OCI-M1 (cell line): Measurements from ENCODE around the gene KIR2DL1.
"Not testable (repeated sequence)": the region's sequence is repeated elsewhere in the genome, so short reads cannot be mapped to it uniquely, and the experiment has no call there.

Experiments used
- DNase-seq: peaks from one replicate; lab custom pipeline; 2025; lab: John Stamatoyannopoulos, UW

Gene KIR2DL1

DNA sequence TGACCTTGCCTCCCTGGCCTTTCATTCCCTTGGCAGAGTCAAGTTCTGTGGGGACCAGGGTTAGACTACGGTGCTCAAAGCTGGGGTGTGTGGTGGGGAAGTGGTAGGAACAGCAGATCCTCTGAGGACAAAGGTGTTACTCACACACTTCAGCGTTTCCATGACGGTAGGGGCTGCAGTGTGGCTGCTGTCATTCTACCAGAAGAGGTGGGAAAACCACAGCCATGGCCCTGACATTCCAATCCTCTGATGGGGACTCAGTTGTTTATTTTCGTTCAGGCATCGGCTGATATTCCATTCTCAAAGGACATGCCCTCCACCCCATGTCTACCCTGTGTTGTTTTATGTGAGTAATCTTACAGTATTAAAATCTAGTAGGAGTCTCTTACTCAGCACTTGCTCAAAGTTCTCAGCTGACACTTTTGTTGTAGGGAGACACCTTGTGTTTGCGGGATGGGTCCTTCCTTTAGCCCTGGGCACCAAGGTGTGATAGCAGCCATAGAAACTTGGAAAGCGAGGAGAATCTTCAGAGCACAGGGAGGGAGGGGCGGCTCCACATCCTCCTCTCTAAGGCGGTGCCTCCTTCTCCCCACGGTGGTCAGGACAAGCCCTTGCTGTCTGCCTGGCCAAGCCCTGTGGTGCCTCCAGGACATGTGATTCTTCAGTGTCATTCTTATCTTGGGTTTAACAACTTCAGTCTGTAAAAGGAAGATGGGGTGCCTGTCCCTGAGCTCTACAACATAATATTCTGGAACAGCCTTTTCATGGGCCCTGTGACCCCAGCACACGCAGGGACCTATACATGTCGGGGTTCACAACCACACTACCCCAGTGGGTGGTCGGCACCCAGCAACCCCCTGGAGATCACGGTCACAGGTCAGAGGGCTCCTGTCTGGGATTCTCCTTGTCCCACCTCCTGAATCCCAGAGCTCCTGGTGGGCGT is 1.7 kb downstream of the KIR2DL1 start:
- not testable (repeated sequence) for DNase-seq

DNA sequence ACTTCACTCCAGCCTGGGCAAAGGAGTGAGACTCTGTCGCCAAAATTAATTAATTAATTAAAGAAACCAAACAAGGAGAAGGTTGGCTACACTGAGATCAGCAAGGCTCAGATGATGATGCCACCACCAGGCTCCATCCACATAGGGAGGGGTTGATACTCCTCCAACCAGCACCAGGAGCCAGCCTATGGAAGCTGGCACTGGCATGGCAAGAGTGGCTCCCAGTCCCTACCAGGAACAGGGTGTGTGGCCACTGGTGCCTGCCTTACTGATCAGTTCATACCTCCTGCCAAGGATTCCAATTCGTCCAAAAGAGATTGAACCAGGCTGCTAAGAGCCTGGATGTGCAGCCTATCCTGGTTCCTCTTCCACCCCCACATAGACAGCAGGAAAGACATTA is 3.1 kb downstream of the KIR2DL1 start:
- not testable (repeated sequence) for DNase-seq

DNA sequence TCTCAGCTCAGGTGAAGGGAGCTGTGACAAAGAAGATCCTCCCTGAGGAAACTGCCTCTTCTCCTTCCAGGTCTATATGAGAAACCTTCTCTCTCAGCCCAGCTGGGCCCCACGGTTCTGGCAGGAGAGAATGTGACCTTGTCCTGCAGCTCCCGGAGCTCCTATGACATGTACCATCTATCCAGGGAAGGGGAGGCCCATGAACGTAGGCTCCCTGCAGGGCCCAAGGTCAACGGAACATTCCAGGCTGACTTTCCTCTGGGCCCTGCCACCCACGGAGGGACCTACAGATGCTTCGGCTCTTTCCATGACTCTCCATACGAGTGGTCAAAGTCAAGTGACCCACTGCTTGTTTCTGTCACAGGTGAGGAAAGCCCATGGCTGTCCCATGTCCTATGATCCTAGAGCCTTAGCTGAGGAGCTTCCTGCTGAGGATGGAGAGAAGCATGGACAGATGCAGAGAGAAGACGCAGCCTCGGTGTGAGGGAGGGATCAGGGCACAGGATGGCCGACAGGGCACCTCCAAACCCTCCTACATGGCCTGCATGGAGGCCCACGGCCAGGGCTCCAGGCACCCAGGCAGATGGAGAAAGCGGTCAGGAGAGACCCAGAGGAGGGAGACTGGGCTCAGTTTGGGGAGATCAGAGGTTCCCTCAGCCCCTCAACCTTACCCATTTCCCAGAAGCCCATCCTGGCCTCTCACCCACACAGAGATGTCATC is 5.7 kb downstream of the KIR2DL1 start:
- DNase-seq, result not testable (repeated sequence)

DNA sequence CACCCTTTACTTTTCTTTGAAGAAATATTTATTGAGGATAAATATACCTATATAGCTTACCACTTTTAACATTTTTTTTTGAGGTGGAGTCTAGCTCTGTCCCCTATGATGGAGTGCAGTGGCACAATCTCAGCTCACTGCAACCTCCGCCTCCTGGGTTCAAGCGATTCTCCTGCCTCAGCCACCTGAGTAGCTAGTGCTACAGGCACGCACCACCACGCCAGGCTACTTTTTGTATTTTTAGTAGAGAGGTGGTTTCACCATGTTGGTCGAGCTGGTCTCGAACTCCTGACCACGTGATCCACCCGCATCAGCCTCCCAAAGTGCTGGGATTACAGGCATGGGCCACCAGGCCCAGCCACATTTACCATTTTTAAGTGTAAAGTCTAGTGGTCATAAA is 6.2 kb downstream of the KIR2DL1 start:
- DNase-seq, result not testable (repeated sequence)

DNA sequence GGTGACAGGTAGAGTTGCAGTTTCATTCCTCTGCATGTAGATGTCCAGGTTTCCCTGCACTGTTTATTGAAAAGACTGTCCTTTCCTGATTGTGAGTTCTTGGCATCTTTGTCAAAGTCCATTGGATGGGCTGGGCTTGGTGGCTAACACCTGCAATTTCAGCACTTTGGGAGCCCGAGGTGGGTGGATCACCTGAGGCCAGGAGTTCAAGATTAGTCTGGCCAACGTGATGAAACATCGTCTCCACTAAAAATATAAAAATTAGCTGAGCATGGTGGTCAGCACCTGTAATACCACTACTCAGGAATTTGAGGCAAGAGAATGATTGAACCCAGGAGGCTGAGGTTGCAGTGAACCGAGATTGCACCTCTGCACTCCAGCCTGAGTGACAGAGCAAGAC is 8.3 kb downstream of the KIR2DL1 start:
- not testable (repeated sequence) for DNase-seq

DNA sequence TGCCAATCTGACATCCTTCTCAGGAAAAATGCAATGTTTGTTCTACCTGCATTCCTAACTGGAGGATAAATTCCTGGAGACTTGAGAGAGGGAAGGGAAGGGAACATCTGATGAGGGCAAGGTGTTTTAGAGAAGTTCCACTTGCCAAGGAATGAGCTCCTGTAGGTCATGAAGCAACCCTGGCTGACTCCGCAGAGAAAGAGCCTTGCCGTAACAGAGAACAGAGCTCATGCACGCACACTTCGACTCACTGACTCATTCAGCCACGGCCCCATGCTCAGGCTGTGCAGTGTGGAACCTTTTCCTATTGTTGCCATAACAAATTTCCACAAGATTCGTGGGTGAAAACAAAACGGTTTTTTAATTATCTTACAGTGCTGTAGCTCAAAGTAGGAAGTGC is 9.3 kb downstream of the KIR2DL1 start:
- not testable (repeated sequence) for DNase-seq

DNA sequence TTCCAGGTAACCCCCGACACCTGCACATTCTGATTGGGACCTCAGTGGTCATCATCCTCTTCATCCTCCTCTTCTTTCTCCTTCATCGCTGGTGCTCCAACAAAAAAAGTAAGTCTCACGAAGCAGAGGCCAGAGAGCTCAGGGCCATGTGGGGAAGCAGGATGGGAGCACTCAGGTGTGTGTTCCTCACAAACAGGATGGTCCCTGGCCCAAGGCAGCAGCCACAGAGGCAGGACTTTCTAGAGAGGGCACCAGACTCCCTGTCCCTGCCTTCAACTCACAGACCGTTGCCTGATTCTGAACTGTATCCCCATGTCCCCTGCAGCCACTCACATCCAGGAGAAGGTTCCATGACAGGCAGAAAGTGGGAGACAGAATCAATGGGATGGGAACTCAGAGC is 13.3 kb downstream of the KIR2DL1 start:
- not testable (repeated sequence) for DNase-seq

DNA sequence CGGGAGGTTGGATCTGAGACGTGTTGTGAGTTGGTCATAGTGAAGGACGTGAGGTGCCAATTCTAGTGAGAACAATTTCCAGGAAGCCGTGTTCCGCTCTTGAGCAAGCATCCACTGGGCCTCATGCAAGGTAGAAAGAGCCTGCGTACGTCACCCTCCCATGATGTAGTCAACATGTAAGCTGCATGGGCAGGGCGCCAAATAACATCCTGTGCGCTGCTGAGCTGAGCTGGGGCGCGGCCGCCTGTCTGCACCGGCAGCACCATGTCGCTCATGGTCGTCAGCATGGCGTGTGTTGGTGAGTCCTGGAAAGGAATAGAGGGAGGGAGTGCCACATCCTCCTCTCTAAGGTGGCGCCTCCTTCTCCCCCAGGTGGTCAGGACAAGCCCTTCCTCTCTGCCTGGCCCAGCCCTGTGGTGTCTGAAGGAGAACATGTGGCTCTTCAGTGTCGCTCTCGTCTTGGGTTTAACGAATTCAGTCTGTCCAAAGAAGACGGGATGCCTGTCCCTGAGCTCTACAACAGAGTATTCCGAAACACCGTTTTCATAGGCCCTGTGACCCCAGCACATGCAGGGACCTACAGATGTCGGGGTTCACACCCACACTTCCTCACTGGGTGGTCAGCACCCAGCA is 16.6 kb downstream of the KIR2DL1 start:
- not testable (repeated sequence) for DNase-seq

DNA sequence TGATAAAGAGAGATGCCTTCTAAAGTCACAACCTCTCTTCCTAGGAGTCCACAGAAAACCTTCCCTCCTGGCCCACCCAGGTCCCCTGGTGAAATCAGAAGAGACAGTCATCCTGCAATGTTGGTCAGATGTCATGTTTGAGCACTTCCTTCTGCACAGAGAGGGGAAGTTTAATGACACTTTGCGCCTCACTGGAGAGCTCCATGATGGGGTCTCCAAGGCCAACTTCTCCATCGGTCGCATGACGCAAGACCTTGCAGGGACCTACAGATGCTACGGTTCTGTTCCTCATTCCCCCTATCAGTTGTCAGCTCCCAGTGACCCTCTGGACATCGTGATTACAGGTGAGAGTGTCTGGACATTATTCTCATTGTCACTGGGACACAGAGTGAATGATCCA is 18.6 kb downstream of the KIR2DL1 start:
- DNase-seq, result not testable (repeated sequence)

DNA sequence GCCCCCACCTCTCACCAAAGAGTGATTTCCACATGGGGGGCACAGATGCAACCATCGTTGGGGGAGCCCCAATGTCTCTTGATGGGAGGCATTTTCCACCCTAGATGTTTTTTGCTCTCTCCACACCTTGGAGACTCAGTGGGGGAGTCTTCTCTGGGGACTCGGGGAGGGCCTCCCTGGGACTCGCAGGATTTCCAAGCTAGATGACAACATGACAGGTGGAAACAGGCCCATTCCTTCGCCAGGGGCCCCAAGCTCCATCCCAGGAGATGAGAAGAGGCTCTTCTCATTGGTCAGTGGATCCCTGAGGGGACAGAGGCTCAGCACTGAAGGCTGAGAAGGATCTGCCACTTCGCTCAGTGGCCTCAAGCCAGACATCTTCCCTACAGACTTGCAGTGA is 21.1 kb downstream of the KIR2DL1 start:
- DNase-seq, result no peak

DNA sequence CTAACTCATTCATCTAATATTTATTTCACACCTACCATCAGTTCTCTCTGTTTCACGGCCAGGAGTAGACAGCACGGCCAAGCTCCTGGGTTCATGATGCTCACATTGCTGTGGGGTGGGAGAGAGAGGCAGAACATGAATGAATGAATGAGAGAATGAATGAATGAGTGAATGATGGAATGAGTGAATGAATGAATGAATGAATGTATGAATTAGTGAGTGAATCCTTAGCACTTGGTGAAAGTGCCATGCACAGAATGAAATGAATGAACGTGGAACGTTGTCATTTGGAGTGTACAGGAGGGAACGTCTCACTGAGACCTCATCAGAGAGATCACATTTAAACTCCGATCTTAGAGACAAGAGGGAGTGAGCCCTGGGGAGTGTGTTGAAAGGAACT is 21.9 kb downstream of the KIR2DL1 start:
- no peak for DNase-seq

DNA sequence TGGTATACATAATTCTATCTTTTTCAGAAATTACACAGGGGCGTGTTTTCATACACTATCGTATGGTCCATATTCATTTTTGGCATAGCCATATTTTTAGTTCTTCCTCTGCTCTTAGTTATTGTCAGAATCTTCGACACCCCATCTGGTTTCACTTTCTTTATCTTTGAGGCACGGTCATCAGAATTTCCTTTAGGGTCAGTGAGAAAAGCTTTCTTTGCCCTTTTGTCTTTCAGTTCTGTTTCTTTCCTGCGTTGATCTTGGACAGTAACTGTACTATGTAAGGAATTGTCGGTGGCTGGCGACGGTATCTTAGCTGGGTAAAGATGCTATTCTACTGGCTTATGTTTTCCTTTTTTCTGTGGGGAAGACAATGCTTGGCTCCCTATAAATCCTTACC is 23.2 kb downstream of the KIR2DL1 start:
- peak; percentile 86 for DNase-seq

DNA sequence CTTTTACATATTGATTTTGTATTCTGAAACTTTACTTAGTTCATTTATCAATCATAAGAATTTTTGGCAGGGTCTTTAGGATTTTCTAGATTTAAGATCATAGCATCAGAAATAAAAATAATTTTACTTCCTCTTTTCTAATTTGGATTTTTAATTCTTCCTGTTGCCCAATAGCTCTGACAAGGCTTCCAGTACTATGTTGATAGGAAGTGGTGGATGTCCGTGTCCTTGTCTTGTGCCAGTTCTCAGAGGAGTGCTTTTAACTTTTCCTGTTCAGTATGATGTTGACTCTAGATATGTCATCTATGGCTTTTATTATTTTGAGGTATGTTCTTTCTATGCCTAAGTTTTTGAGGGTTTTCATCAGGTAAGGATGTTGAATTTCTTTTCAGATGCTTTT is 26.2 kb downstream of the KIR2DL1 start:
- no peak for DNase-seq

DNA sequence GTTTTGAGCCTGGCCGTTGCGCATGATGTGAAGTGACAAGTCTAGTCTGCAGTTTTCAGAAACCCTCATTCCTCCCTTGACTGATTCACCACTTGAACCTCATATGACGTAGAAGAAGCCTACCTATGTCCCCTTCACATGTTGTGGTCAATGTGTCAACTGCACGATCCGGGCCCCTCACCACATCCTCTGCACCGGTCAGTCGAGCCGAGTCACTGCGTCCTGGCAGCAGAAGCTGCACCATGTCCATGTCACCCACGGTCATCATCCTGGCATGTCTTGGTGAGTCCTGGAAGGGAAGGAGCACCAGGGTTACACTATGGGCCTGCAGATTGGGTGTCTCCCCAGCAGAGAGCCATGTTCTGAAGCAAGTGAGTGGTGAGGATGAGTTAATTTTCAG is 33.8 kb downstream of the KIR2DL1 start, which contains the start of gene KIR2DL4:
KIR2DL4 (plus strand) TSS at position 201 of the 400 bp plus-strand sequence; CDS start at position 243, 42 bp downstream.
- no peak for DNase-seq

DNA sequence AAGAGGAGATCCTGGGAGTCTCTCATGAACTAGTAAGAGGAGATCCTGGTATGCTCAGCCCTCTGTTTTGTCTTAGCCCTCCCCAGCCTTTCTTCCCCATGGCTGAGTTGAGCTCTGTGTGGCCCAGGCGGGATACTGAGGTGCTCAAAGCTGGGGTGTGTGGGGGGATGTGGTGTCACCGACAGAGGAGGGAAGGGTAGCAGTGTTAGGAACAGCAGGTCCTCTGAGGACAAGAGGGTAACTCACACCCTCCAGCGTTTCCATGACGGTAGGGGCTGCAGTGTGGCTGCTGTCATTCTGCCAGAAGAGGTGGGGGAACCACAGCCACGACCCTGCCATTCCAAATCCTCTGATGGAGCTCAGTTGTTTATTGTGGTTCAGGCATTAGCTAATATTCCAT is 34.5 kb downstream of the KIR2DL1 start:
- no peak for DNase-seq

DNA sequence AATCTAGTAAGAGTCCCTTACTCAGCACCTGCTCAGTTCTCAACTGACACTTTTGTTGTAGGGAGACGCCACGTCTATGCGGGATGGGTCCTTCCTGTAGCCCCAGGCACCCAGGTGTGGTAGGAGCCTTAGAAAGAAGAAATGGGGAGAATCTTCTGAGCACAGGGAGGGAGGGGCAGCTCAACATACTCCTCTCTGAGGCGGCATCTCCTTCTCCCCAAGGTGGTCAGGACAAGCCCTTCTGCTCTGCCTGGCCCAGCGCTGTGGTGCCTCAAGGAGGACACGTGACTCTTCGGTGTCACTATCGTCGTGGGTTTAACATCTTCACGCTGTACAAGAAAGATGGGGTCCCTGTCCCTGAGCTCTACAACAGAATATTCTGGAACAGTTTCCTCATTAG is 35.0 kb downstream of the KIR2DL1 start:
- DNase-seq, result no peak

DNA sequence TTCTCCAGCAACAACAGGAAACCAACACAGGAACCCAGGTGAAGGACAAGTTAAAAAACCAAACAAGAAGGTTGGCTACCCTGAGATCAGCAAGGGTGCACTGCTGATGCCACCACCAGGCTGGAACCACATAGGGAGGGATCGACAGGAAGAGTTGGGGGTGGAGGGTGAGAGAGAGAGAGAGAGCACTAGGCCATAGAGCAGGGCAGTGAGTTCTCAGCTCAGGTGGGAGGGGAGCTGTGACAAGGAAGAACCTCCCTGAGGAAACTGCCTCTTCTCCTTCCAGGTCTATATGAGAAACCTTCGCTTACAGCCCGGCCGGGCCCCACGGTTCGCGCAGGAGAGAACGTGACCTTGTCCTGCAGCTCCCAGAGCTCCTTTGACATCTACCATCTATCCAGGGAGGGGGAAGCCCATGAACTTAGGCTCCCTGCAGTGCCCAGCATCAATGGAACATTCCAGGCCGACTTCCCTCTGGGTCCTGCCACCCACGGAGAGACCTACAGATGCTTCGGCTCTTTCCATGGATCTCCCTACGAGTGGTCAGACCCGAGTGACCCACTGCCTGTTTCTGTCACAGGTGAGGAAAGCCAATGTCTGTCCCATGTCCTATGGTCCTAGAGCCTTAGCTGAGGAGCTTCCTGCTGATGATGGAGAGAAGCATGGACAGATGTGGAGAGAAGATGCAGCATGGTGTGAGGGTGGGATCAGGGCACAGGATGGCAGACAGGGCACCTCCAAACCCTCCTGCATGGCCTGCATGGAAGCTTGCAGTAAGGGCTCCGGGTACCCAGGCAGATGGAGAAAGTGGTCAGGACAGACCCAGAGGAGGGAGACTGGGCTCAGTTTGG is 36.3 kb downstream of the KIR2DL1 start:
- DNase-seq, result no peak

DNA sequence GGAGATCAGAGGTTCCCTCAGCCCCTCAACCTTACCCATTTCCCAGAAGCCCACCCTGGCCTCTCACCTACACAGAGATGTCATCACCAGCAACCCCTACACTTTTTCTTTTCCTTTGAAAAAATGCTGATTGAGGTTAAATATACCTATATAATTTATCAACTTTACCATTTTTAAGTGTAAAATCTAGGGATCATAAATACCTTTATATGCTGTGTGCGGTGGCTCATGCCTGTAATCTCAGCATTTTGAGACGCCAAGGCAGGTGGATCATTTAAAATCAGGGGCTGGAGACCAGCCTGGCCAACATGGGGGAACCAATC is 36.9 kb downstream of the KIR2DL1 start:
- DNase-seq, result no peak

DNA sequence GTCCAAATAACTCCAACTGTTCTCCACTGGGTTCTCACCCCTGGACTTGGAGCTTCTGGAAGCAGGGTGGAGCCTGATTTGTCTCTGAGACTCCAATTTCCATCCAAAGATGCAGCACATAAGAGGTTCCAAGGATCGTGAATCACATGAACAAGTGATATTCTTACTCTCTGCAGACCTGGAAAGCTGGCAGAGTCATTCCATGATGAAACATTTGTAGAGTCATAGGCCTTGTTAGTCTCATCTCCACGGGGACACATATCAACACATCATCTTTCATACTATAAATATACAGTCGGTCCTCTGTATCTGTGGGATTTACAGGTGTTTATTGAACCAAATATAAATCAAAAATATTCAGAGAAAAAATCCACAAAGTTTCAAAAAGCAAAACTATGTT is 45.0 kb downstream of the KIR2DL1 start:
- DNase-seq, result not testable (repeated sequence)

DNA sequence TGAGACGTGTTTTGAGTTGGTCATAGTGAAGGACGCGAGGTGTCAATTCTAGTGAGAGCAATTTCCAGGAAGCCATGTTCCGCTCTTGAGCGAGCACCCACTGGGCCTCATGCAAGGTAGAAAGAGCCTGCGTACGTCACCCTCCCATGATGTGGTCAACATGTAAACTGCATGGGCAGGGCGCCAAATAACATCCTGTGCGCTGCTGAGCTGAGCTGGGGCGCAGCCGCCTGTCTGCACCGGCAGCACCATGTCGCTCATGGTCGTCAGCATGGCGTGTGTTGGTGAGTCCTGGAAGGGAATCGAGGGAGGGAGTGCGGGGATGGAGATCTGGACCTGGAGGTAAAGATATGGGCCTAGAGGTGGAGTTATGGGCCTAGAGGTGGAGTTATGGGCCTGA is 46.7 kb downstream of the KIR2DL1 start, which contains the start of gene KIR3DL1:
KIR3DL1 (plus strand) TSS at position 218 of the 400 bp plus-strand sequence.
- DNase-seq, result not testable (repeated sequence)

DNA sequence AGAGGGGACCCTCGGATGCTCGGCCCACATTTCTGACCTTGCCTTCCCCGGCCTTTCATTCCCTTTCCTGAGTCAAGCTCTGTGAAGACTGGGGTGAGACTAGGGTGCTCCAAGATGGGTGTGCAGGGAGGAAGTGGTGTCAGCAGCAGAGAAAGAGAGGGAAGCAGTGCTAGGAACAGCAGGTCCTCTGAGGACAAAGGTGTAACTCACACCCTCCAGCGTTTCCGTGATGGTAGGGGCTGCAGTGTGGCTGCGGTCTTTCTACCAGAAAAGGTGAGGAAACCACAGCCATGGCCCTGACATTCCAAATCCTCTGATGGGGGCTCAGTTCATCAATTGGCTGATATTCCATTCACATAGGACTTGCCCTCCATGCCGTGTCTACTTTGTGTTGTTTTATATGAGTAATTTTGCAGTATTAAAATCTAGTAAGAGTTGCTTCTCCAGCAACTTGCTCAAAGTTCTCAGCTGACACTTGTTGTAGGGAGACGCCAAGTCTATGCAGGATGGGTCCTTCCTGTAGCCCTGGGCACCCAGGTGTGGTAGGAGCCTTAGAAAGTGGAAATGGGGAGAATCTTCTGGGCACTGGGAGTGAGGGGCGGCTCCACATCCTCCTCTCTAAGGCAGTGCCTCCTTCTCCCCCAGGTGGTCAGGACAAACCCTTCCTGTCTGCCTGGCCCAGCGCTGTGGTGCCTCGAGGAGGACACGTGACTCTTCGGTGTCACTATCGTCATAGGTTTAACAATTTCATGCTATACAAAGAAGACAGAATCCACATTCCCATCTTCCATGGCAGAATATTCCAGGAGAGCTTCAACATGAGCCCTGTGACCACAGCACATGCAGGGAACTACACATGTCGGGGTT is 48.3 kb downstream of the KIR2DL1 start:
- no peak for DNase-seq
